Skeletal muscle tissue (tissue), 4 donors: ENCODE results near the gene CDH23. TPM values are rescaled to one million over a fixed set of nuclear protein-coding genes. Genes with fewer than 3 reads are reported as not detected.

Source experiments
- H3K27ac ChIP-seq: one replicate; pipeline ENCODE4 v1.7.0; 2013; ENCODE audit warnings: mild to moderate bottlenecking, low read depth, low read length, inconsistent platforms
- H3K27me3 ChIP-seq, 3 donors: one replicate each; pipeline ENCODE4 v1.7.0; 2013; ENCODE audit warnings: low read length in 3 of 3; ENCODE audit not compliant: control insufficient read depth in 3 of 3, insufficient read depth in 3 of 3
- H3K36me3 ChIP-seq, 3 donors: one replicate each; pipeline ENCODE4 v1.7.0; 2013; ENCODE audit warnings: low read length in 3 of 3; ENCODE audit not compliant: control insufficient read depth in 3 of 3, insufficient read depth in 3 of 3
- H3K4me1 ChIP-seq, 3 donors: one replicate each; pipeline ENCODE4 v1.7.0; 2013; ENCODE audit warnings: low read length in 3 of 3, mild to moderate bottlenecking in 3 of 3; ENCODE audit not compliant: control insufficient read depth in 3 of 3, insufficient read depth in 3 of 3
- H3K4me3 ChIP-seq, 3 donors: one replicate each; pipeline ENCODE4 v1.7.0; 2013; ENCODE audit warnings: low read length in 3 of 3
- H3K9ac ChIP-seq, 3 donors: one replicate each; pipeline ENCODE4 v1.7.0; 2013; ENCODE audit warnings: low read length in 3 of 3, mild to moderate bottlenecking in 3 of 3, moderate library complexity in 2 of 3, low read depth in 1 of 3
- H3K9me3 ChIP-seq, 3 donors: one replicate each; pipeline ENCODE4 v1.7.0; 2013; ENCODE audit warnings: low read length in 3 of 3; ENCODE audit not compliant: control insufficient read depth in 3 of 3
- total RNA-seq: library from RNA; depleted of rRNA; stranded (reverse); fragments of >200 nt; gene quantifications from one replicate; pipeline ENCODE4 v1.2.3, GENCODE V29; 2014
- donor health status: Osteomylitis.

Gene CDH23
- total RNA-seq, 1 donor from 2014 or later = 3.7 TPM

DNA sequence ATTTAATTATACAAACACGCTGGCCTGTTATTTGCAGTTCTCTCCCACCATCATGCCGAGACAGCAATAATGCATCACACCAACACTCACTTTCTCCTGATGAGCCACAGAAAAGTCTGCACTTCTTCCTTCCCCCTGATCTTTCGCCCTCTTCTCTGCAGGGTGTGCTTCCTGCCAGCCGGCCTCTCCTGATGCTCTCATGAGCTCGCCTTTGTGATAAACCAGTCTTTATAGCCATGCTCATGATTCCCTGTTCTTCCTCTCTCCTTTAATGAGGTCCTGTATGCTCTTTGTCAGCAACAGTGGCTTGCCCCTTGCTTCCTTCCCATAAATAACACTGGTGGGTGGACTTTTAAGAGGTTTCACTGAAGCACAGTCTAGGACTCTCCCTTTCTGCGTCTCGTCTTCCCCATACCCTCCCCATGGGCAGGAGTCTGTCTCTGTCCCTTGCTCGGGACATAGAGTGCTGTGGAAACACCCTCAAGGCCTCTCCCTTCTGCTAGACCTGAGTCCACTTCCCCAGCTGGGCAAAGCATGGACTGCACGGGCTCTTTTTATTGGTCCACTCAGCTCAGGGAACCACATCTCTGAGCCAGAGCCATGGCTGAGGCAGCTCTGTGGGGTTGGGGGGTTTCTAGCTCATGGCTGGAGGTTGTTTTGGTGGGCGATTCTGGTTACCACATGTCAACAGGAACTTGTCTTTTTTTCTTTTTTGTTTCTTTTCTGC lies 189.0 kb downstream of the CDH23 start:
- Histone ChIP-seq H3K9ac (no peak overlapping the region), H3K4me1 (no peaks in the 10 kb centered on the region), H3K27me3 (peaks cover 0 to 3% (median 0%) of the 10 kb centered on the region in 3 donors), H3K4me3 (no peak overlapping the region), H3K9me3 (no peaks in the 10 kb centered on the region), H3K36me3 (no peaks in the 10 kb centered on the region), H3K27ac (no peak overlapping the region)

DNA sequence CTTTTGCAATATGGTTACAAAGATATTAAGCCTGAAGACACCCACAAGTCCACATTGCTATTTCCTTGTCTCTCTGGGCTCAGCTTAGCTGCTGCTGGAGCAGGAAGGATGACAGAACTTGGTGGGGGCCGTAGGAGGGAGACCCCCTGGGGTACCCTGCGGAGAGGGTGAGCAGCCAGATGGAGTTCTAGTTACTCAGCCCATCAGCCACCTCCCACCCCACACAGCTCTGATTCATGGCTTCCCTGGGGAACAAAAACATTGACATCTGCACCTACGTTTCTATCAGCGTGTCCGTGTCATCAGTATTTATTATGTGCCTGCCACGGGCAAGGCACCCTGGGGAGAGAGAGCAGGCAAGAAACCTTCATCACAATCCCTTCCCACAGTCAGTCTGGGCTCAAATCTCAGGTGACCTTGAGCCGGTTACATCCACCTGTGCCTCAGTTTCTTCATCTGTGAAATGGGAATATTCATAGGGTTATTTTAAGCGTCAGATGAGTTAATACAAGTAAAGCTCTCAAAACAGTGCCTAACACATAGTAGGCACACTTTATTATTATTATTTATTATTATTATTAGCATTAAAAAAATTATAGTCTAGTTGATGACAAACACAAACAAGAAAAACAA lies 191.3 kb downstream of the CDH23 start:
- Histone ChIP-seq H3K9ac (no peak overlapping the region), H3K36me3 (no peaks in the 10 kb centered on the region), H3K4me1 (no peaks in the 10 kb centered on the region), H3K27ac (no peak overlapping the region), H3K27me3 (peaks cover 0 to 3% (median 0%) of the 10 kb centered on the region in 3 donors), H3K9me3 (no peaks in the 10 kb centered on the region), H3K4me3 (no peak overlapping the region)

DNA sequence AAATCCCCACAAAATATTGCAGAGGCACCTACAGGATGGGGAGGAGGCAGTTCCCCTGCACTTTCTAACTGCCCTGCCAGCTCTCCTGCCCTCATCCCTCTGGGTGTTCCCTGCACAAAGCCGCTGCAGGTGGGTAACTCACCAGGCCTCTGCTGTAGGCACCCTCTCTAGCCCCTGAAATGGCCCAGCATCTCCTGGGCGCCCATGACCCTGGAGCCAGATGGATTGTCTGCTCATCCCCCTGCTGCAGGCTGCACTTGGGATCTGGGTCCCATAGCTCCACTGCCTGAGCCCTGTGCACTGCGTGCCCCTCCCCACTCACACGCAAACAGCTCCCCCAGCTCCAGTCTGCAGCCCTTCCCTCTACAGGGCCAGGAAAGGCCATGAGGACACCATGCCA lies 192.0 kb downstream of the CDH23 start:
- Histone ChIP-seq H3K27ac (no peak overlapping the region), H3K9ac (no peak overlapping the region), H3K4me1 (no peaks in the 10 kb centered on the region), H3K36me3 (no peaks in the 10 kb centered on the region), H3K4me3 (no peak overlapping the region), H3K9me3 (no peaks in the 10 kb centered on the region), H3K27me3 (peaks cover 0 to 3% (median 0%) of the 10 kb centered on the region in 3 donors)

DNA sequence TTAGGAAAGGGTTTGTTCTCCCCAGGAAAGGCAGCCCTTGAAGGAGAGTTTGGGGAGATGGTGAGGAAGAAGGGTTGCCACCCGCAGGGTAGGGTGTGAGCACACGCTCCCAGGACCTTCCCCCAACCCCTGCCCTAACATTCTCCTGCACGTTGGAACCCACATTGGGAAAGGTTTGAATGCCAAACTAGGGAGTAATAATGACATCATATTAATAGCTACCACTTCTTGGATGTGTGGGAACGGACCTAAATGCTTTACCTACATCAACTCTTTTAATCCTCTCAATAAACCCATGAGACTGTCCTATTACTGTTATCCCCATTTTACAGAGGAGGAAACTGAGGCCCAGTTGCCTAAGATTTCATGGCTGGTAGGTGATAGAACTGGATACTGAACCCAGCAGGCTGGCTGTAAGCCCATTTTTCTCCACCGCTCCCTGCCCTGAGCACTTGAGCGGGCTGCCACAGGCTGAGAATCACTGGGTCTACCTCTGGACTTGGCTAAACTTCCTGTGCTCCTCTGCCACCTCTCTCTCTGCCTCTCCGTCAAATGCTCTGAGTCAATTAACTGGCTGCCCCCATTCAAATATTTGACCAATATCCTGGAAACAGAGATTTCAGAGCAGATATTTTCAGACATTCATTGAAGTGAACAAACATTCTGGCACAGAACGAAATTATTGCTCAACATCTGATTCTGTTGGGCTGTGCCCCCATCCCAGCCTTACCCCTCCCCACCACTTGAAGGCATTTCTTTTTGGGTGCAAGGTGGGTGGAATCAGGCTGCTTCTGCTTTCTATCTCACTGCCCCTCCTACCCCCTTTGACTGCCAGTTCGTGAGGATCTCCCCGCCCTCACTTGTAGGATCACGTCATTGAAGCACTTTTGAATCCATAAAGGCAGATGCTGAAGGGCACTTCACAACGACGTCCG lies 193.2 kb downstream of the CDH23 start:
- H3K27ac ChIP-seq = no peak overlapping the region
- H3K9me3 ChIP-seq = no peaks in the 10 kb centered on the region
- H3K36me3 ChIP-seq = no peaks in the 10 kb centered on the region
- H3K4me3 ChIP-seq = no peak overlapping the region
- no peaks in the 10 kb centered on the region for H3K4me1 ChIP-seq
- peaks cover 0 to 3% (median 0%) of the 10 kb centered on the region in 3 donors for H3K27me3 ChIP-seq
- H3K9ac ChIP-seq = no peak overlapping the region

- H3K36me3 ChIP-seq = no peaks in the 10 kb centered on the region
- no peaks in the 10 kb centered on the region for H3K9me3 ChIP-seq
- H3K27ac ChIP-seq = no peak overlapping the region
- no peak overlapping the region for H3K9ac ChIP-seq
- peaks cover 0 to 5% (median 0%) of the 10 kb centered on the region in 3 donors for H3K27me3 ChIP-seq
- no peak overlapping the region for H3K4me3 ChIP-seq
- no peaks in the 10 kb centered on the region for H3K4me1 ChIP-seq
These were observed 194.1 kb downstream of the CDH23 start for GRCh38 chr10:71590781-71591350.

DNA sequence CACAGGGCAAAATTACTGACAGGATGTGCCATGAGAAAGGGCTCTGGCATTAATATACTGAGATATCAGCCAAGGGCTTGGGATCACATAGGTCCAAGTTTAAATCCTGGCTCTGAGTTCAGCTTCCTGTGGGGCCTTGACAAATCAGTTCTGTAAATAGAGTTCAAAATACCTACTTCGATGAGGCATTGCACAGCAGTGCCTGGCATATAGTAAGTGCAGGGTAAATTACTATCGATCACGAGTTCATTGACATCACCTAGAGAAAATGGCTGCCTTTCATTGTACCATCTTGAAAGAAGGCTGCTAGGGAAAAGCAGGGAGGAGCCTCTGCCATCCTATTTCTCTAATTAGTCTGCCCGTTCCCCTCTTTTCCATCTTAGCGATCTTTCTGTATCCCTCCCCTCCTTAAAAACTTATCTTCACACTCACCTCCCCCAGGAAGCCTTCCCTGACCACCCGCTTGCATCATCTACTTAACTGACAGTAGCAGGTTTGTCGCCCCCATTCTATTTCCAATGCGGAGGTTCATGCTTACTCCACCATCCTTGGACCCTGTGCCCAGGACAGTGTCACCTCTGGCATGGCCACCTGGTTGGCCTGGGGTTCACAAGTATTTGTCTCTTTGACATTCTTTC lies 198.3 kb downstream of the CDH23 start:
- Histone ChIP-seq H3K27me3 (peaks cover 0 to 2% (median 0%) of the 10 kb centered on the region in 3 donors), H3K36me3 (no peaks in the 10 kb centered on the region), H3K4me3 (no peak overlapping the region), H3K9ac (no peak overlapping the region), H3K9me3 (no peaks in the 10 kb centered on the region), H3K4me1 (peaks cover 14 to 16% (median 16%) of the 10 kb centered on the region in 3 donors), H3K27ac (no peak overlapping the region)

DNA sequence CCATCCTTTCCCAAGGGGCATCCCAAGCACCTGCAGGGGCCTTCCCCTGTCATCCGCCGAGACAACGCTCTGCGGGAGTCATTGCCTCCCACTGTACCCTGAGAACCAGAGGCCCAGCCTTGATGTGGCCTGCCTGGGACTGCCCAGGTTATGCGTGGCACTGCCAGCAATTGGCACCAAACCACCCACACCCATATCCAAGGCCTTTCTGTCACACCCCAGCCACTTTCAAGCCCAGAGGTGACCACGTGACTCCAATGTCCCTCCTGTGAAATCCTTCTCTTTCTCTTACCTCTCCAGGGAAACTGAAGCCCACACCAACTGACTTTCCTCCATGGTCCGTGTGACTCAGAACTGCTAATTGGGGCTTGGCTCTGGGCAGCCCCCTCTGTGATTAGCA lies 198.9 kb downstream of the CDH23 start:
- no peaks in the 10 kb centered on the region for H3K36me3 ChIP-seq
- H3K9me3 ChIP-seq = no peaks in the 10 kb centered on the region
- H3K4me1 ChIP-seq = peaks cover 14 to 16% (median 16%) of the 10 kb centered on the region in 3 donors
- H3K27me3 ChIP-seq = peaks cover 0 to 2% (median 0%) of the 10 kb centered on the region in 3 donors
- no peak overlapping the region for H3K4me3 ChIP-seq
- H3K9ac ChIP-seq = no peak overlapping the region
- no peak overlapping the region for H3K27ac ChIP-seq

DNA sequence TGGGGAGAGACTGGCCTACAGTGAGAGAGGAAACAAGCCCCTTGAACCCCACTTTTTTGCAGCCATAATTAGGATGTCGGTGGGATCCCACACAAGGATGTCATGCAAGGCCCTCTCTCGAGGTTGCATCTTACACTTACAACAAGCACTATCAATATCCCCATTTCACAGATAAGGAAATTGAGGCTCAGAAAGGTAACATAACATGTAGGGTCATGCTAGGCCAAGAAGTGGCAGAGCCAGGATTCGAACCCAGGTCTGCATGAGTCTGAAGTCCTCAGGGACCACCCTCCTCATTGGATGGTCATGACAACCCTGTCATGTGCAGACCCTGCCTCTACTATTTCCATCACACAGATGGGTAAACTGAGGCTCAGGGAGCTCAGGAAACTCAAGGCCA lies 199.4 kb downstream of the CDH23 start:
- Histone ChIP-seq H3K4me3 (no peak overlapping the region), H3K9ac (no peak overlapping the region), H3K27ac (no peak overlapping the region), H3K9me3 (no peaks in the 10 kb centered on the region), H3K27me3 (peaks cover 0 to 2% (median 0%) of the 10 kb centered on the region in 3 donors), H3K4me1 (peaks cover 14 to 16% (median 16%) of the 10 kb centered on the region in 3 donors), H3K36me3 (no peaks in the 10 kb centered on the region)

DNA sequence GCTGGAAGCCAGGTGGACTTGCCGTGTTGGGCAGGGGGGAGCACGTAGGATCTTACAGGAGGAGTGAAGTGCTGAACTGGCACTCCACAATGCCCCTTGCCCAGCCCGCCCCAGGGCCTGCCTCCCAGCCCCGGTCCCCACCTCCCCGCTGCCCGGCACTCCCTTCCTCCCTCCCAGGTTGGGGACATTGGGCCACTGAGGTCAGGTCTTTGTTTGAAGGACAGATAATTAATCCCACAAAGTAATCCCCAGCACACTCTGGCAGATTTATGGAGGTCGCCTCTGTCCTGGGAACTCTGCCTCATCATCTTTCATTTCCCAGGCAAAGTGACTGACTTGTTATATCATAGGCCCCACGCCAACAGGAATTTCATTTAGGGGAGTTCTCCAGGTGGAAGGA lies 200.0 kb downstream of the CDH23 start:
- H3K4me3 ChIP-seq = no peak overlapping the region
- H3K27ac ChIP-seq = no peak overlapping the region
- H3K36me3 ChIP-seq = no peaks in the 10 kb centered on the region
- no peaks in the 10 kb centered on the region for H3K9me3 ChIP-seq
- peaks cover 0 to 2% (median 0%) of the 10 kb centered on the region in 3 donors for H3K27me3 ChIP-seq
- no peak overlapping the region for H3K9ac ChIP-seq
- peaks cover 14 to 16% (median 16%) of the 10 kb centered on the region in 3 donors for H3K4me1 ChIP-seq
